Measurements from ENCODE around the gene SART3.

SART3 gene, protein sequence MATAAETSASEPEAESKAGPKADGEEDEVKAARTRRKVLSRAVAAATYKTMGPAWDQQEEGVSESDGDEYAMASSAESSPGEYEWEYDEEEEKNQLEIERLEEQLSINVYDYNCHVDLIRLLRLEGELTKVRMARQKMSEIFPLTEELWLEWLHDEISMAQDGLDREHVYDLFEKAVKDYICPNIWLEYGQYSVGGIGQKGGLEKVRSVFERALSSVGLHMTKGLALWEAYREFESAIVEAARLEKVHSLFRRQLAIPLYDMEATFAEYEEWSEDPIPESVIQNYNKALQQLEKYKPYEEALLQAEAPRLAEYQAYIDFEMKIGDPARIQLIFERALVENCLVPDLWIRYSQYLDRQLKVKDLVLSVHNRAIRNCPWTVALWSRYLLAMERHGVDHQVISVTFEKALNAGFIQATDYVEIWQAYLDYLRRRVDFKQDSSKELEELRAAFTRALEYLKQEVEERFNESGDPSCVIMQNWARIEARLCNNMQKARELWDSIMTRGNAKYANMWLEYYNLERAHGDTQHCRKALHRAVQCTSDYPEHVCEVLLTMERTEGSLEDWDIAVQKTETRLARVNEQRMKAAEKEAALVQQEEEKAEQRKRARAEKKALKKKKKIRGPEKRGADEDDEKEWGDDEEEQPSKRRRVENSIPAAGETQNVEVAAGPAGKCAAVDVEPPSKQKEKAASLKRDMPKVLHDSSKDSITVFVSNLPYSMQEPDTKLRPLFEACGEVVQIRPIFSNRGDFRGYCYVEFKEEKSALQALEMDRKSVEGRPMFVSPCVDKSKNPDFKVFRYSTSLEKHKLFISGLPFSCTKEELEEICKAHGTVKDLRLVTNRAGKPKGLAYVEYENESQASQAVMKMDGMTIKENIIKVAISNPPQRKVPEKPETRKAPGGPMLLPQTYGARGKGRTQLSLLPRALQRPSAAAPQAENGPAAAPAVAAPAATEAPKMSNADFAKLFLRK

GRCh38 chr12:108560752-108561719 lies at the start of gene SART3:
SART3 (minus strand) TSS chr12:108561173; CDS start chr12:108561154, 19 bp downstream.
- peaks cover 13% of the 10 kb centered on the region for H3K4me1 ChIP-seq (ENCODE audit: control insufficient read depth, low read depth, low read length)

DNA sequence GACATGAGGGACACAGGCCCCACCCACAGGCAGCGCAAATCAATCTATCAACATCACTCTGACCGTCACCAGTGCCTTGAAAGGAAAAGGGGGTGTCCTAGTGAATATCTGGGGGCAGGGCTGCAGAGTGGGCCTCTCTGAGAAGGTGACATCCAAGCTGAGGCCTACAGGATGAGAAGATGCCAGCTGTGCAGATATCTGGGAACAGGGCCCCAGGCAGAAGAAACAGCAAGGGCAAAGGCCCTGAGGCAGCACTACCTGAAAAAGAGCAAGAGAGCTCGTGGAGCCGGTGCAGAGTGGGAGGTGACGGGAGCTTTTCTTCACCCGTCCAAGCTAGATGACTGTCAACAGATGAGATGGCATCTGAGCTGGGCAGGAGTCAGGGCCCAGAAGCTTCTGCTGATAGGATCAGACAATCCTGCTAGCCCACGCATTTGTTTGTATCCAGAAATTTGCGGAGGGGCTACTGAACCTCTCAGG lies 49.4 kb upstream of the SART3 start:
- Histone ChIP-seq H3K4me1 (ENCODE audit: control insufficient read depth, low read depth, low read length) (no peaks in the 10 kb centered on the region), H3K9ac (ENCODE audit: low read length) (no peak overlapping the region), H3K9me3 (ENCODE audit: control insufficient read depth, low read depth, low read length) (no peaks in the 10 kb centered on the region), H3K36me3 (ENCODE audit: control insufficient read depth, low read depth, low read length) (no peaks in the 10 kb centered on the region), H3K4me3 (ENCODE audit: low read length) (no peak overlapping the region), H3K27ac (ENCODE audit: low read length) (no peak overlapping the region), H3K27me3 (ENCODE audit: control insufficient read depth, insufficient read depth, low read length) (no peaks in the 10 kb centered on the region)

More at GRCh38 chr12:108560752-108561719, at the start of gene SART3:
- H3K9me3 ChIP-seq (ENCODE audit: control insufficient read depth, low read depth, low read length): no peaks in the 10 kb centered on the region
- H3K27ac ChIP-seq (ENCODE audit: low read length): peak within 1 kb of the TSS; percentile 97
- peak within 1 kb of the TSS; percentile 93 for H3K4me3 ChIP-seq (ENCODE audit: low read length)
- no peaks in the 10 kb centered on the region for H3K27me3 ChIP-seq (ENCODE audit: control insufficient read depth, insufficient read depth, low read length)
- peaks cover 30% of the 10 kb centered on the region for H3K36me3 ChIP-seq (ENCODE audit: control insufficient read depth, low read depth, low read length)
- peak within 1 kb of the TSS; percentile 90 for H3K9ac ChIP-seq (ENCODE audit: low read length)

DNA sequence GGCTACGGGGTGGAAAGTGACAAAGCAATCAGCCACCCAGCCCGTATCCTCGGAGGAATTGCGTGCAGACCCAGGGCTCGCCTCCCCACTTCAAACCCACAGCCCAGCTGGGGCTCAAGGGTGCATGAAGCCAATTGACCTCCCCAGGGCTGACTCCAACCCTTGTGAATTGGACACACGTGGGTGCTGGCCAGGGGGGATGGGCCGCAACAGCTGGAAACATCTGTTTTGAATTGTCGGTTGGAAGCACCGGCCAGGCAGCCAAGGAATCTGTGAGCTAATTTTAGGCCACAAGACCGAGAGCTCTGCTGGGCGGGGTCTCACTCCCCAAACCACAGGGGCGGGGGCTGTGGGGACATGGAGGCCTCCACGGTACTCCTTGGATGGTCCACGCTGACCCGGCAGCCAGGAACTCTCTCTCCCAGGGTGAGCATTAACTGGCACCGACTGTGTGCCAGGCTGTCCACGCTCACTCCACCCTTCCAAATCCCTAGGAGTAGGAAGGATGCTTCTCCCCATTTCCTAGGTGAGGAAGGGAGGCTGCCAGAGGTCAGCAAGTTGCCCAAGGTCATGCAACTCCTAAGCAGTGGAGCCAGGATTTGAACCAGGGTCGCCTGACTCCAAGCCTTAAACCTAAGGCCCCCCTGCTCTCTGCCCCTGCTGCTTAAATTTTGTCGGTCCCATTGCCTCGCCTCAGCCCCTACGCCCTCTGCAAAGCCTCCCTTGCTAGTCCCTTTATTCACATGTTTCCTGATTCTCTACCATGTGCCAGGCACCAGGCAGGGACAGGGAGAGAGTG lies 48.8 kb upstream of the SART3 start:
- Histone ChIP-seq H3K27me3 (ENCODE audit: control insufficient read depth, insufficient read depth, low read length) (no peaks in the 10 kb centered on the region), H3K27ac (ENCODE audit: low read length) (no peak overlapping the region), H3K9me3 (ENCODE audit: control insufficient read depth, low read depth, low read length) (no peaks in the 10 kb centered on the region), H3K9ac (ENCODE audit: low read length) (no peak overlapping the region), H3K4me3 (ENCODE audit: low read length) (no peak overlapping the region), H3K4me1 (ENCODE audit: control insufficient read depth, low read depth, low read length) (no peaks in the 10 kb centered on the region), H3K36me3 (ENCODE audit: control insufficient read depth, low read depth, low read length) (no peaks in the 10 kb centered on the region)

DNA sequence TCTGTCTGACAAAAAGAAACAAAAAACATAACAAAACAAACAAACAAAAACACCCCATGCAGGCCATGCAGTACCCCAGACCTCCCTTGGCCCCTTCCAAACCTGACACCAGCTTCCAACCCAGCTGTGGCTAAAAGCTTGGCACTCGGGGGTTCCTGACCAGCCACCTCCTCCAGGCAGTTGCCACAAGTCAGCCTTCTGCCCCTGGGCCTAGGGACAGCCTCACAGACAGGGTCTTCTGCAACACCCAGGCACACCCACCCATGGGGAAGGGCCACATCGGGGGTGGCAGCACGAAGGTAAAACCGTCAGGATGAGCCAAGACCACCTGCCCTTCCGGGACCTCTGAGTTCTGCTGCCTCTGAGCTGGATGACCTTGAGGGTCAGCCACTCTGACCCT lies 47.6 kb upstream of the SART3 start:
- Histone ChIP-seq H3K27ac (ENCODE audit: low read length) (no peak overlapping the region), H3K9me3 (ENCODE audit: control insufficient read depth, low read depth, low read length) (no peaks in the 10 kb centered on the region), H3K36me3 (ENCODE audit: control insufficient read depth, low read depth, low read length) (no peaks in the 10 kb centered on the region), H3K4me3 (ENCODE audit: low read length) (no peak overlapping the region), H3K9ac (ENCODE audit: low read length) (no peak overlapping the region), H3K27me3 (ENCODE audit: control insufficient read depth, insufficient read depth, low read length) (no peaks in the 10 kb centered on the region), H3K4me1 (ENCODE audit: control insufficient read depth, low read depth, low read length) (no peaks in the 10 kb centered on the region)

- no peak overlapping the region for H3K9ac ChIP-seq (ENCODE audit: low read length)
- H3K9me3 ChIP-seq (ENCODE audit: control insufficient read depth, low read depth, low read length): no peaks in the 10 kb centered on the region
- no peaks in the 10 kb centered on the region for H3K4me1 ChIP-seq (ENCODE audit: control insufficient read depth, low read depth, low read length)
- no peak overlapping the region for H3K4me3 ChIP-seq (ENCODE audit: low read length)
- no peaks in the 10 kb centered on the region for H3K36me3 ChIP-seq (ENCODE audit: control insufficient read depth, low read depth, low read length)
- H3K27me3 ChIP-seq (ENCODE audit: control insufficient read depth, insufficient read depth, low read length): no peaks in the 10 kb centered on the region
- no peak overlapping the region for H3K27ac ChIP-seq (ENCODE audit: low read length)
Observed at GRCh38 chr12:108607981-108608600, 47.1 kb upstream of the SART3 start.

DNA sequence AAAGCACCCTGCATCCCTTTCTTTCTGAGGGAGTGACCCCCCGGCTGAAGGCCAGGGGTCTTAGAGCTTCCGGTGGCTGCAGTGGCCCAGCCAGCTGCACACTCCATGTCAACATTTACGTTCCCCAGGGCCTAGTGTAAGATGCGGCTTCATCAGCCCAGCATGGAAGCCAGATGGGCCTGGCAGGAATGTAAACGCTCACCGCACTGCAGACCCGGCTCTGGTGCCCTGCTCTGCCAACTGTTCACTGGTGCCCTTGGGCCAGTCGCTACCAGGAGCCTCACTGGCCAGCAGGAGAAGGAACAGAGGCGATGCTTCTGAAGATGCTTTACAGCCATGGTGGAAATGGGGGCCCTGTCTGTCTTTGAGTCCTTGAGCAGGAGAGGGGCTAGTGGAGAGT lies 45.5 kb upstream of the SART3 start:
- Histone ChIP-seq H3K4me3 (ENCODE audit: low read length) (no peak overlapping the region), H3K27ac (ENCODE audit: low read length) (no peak overlapping the region), H3K36me3 (ENCODE audit: control insufficient read depth, low read depth, low read length) (no peaks in the 10 kb centered on the region), H3K4me1 (ENCODE audit: control insufficient read depth, low read depth, low read length) (no peaks in the 10 kb centered on the region), H3K9ac (ENCODE audit: low read length) (no peak overlapping the region), H3K9me3 (ENCODE audit: control insufficient read depth, low read depth, low read length) (no peaks in the 10 kb centered on the region), H3K27me3 (ENCODE audit: control insufficient read depth, insufficient read depth, low read length) (no peaks in the 10 kb centered on the region)

- no peaks in the 10 kb centered on the region for H3K36me3 ChIP-seq (ENCODE audit: control insufficient read depth, low read depth, low read length)
- no peak overlapping the region for H3K4me3 ChIP-seq (ENCODE audit: low read length)
- H3K27me3 ChIP-seq (ENCODE audit: control insufficient read depth, insufficient read depth, low read length): no peaks in the 10 kb centered on the region
- H3K4me1 ChIP-seq (ENCODE audit: control insufficient read depth, low read depth, low read length): no peaks in the 10 kb centered on the region
- H3K9ac ChIP-seq (ENCODE audit: low read length): no peak overlapping the region
- no peaks in the 10 kb centered on the region for H3K9me3 ChIP-seq (ENCODE audit: control insufficient read depth, low read depth, low read length)
- no peak overlapping the region for H3K27ac ChIP-seq (ENCODE audit: low read length)
Observed at GRCh38 chr12:108605690-108606406, 44.9 kb upstream of the SART3 start.

- no peak overlapping the region for H3K9ac ChIP-seq (ENCODE audit: low read length)
- no peaks in the 10 kb centered on the region for H3K9me3 ChIP-seq (ENCODE audit: control insufficient read depth, low read depth, low read length)
- H3K36me3 ChIP-seq (ENCODE audit: control insufficient read depth, low read depth, low read length): no peaks in the 10 kb centered on the region
- no peak overlapping the region for H3K4me3 ChIP-seq (ENCODE audit: low read length)
- H3K27me3 ChIP-seq (ENCODE audit: control insufficient read depth, insufficient read depth, low read length): no peaks in the 10 kb centered on the region
- no peak overlapping the region for H3K27ac ChIP-seq (ENCODE audit: low read length)
- H3K4me1 ChIP-seq (ENCODE audit: control insufficient read depth, low read depth, low read length): no peaks in the 10 kb centered on the region
Observed at GRCh38 chr12:108605000-108605689, 44.2 kb upstream of the SART3 start.

- Histone ChIP-seq H3K4me1 (ENCODE audit: control insufficient read depth, low read depth, low read length) (no peaks in the 10 kb centered on the region), H3K27me3 (ENCODE audit: control insufficient read depth, insufficient read depth, low read length) (no peaks in the 10 kb centered on the region), H3K9me3 (ENCODE audit: control insufficient read depth, low read depth, low read length) (no peaks in the 10 kb centered on the region), H3K9ac (ENCODE audit: low read length) (no peak overlapping the region), H3K4me3 (ENCODE audit: low read length) (no peak overlapping the region), H3K36me3 (ENCODE audit: control insufficient read depth, low read depth, low read length) (no peaks in the 10 kb centered on the region), H3K27ac (ENCODE audit: low read length) (no peak overlapping the region)
Observed at GRCh38 chr12:108604208-108604941, 43.4 kb upstream of the SART3 start.
